ENCODE measurements around the gene TCF4.

TCF4 gene

DNA sequence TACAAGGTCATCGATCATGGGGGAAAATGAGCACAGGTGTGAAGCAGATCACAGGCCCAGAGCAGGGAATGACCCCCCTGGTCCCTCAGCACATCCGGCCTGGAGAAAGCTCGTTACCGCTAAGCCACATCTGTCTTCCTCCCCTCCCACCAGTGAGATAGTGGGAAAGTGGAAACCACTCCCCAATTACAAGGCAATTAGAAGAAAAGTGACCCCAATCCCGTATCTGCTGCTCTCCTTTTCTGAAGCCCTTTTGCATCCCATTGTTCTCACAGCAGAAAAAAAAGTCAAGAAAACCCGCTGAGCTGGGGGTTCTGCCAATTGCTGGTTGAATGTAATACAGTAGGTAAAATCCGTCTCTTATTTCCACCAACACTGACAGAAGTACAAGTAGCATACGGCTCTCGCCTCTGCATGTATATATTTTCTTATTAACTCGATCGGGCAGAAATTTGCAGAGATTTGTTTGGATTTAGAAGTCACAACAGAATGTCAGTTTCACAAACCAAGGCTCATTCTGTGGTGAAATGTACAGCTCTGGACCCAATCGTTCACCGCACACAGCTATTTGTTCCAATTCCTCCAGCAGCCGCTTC lies 287.0 kb downstream of the TCF4 start:
- no peak for DNase-seq (ENCODE audit: low read depth, low spot score)

DNA sequence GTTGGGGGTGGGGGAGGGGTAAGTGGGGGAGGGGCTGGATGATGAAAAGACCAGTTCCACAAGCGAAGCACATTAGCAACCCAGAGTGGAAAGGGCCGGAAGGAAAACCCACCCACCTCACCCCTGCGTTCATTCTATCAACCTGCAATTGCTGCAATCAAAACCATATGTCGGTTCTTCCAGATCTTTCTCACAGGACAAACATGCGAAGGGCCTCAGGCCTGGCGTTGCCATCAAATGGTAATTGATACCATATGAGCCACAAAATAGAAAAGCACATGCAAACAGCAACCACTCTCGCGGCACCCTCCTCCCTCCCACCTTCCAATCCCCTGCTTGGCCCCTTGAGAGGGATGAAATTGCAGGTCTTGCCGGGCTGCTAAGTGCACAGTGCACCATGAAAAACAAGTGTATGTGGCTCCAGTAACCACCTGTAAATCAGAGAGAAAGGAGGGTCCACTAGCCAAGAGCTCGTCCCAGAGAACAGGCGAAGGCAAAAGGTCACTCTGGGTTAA lies 287.5 kb downstream of the TCF4 start:
- peak; percentile 73 for DNase-seq (ENCODE audit: low read depth, low spot score)

GRCh38 chr18:55296778-55297177 lies 291.2 kb downstream of the TCF4 start:
- no peak for DNase-seq (ENCODE audit: low read depth, low spot score)

- DNase-seq (ENCODE audit: low read depth, low spot score), result no peak
These were observed 291.9 kb downstream of the TCF4 start for GRCh38 chr18:55296115-55296514.

DNA sequence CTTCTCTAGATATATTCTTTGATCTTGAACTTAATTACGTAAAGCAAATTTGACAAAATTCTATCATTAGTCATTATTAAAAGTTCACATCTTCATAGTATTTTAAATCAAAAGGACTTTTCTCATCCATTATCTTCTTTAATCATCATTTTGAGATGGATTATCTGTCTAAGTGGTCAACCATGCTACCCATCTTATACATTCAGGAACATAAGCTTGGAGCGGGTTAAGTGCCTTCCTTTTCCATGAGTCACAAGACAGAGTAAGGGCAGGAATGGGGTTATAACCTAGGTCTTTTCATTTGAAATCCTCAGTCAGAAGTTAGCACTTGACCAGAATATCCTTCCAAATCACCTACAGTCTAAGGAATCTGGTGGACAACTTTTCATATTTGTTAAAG lies 297.1 kb downstream of the TCF4 start:
- DNase-seq (ENCODE audit: low read depth, low spot score), result no peak

DNA sequence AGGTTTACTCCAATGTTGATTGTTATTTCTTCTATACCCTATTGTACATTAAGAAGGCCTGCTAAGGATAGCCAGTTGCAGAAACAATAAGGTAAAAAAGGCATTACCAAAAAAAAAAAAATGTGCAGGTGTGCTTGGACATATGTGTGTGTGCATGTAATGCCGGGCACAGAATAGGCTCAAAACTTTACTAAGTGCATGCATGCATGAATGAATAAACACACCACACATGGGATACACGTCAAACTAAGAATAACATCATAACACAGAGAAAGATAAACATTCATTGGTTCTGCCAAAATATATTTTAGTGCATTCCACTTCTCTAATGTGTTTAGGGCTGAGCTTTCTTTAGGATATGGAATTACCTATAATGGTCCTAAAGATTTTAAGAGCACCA lies 298.2 kb downstream of the TCF4 start:
- no peak for DNase-seq (ENCODE audit: low read depth, low spot score)

DNA sequence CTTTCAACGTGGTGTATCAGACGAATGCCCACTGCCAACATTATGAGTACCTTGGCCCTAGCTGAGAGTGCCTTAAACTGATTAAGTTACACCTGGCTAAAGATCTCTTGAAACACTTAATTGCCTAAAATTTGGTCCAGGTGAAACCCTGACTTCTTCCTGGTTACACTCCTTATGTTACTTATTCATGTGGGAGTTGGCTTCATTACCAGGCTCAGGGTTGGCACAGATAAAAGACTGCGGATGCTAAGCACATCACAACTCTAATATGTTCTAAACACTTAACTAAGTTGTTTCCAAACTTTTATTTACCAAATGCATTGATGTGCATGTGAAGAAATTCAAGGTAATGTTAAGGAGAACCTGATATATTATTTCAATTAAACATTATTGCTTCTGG lies 298.9 kb downstream of the TCF4 start:
- no peak for DNase-seq (ENCODE audit: low read depth, low spot score)

DNA sequence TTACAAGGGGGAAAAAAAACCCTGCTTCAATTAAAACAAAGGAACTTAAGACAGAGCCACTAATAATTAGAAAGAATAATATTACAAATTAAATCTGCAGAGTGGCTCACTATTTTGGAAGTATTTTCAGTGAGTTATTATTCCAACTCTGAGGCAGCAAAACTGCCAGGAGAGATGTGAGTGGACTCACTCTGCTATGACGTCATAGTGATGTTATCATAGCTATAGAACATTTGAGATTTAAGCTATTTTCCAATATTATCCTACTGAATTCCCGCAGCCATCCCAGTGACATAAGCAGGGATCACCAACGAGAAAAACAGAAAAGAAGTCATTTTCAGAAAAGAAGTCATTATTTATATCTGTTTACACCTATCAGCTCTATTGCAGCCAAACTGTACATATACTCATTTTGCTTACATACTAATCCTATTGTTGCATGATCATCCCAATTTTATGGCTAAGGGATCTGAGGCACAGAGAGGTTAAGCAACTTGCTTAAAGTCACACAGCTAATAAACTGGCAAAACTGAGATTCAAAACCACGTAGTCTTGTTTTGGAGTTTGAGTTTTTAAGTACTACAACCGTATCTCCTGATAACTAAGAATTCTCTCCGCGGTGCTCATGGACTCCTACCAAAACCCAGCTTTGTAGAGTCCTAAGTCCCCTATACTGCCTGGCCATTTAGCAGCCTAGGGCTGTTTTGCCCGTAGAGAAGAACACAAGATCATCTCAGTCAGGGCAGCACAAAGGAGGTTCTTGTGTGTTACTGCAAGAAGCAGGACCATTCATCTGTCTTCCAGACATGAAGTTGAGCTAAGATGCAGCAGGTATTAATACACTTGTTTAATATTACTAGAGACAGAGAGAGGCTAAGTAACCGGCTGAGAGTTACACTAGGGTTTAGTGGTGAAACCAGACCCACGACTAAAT lies 299.8 kb downstream of the TCF4 start:
- no peak for DNase-seq (ENCODE audit: low read depth, low spot score)

- no peak for DNase-seq (ENCODE audit: low read depth, low spot score)
These were observed 300.7 kb downstream of the TCF4 start for GRCh38 chr18:55287149-55287806.

DNA sequence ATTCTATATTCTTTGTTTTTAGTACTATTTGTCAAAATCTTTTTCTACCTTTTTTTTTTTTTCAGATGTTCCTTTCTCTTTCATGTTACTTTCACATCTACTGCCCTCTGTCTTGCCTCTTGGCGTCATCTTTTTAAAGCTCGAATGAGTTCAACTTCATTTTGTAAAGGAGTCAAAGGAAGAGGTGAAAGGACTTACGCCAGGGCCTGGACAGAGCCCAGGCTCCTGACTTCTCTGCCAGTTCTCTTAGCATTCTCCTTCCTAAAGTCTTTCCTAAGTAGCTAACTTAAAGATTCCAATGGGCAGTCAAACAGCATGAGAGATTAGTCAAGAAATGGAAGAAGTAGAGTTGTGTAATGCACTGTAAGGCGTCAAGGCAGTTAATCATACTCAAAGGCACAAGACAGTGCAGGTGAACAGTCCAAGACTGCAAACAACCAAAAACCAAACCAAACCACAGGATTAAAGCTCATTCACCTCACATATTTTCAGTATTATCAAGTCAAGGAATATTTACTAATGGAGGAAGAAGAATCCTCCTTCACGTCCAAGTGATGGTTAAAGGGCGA lies 301.7 kb downstream of the TCF4 start:
- DNase-seq (ENCODE audit: low read depth, low spot score), result no peak

DNA sequence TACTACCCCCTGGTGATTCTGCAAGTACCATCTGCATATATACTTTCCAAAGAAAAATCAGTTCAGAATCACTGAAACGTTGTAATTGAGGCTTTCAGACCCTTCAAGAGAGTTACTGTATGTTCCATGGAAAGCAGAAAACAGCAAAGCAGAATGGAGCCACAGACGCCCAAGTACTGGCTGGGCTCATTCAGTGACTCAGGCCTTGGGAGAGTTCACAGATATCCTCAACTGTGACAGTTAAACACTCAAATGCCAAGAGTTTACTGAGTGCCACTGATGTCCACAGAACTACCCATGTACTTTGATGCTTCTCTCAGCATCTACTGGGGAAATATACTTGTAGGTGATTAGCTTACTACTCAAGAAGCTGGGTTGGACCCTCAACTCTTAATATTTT lies 303.4 kb downstream of the TCF4 start:
- no peak for DNase-seq (ENCODE audit: low read depth, low spot score)

GRCh38 chr18:55283309-55283708 lies 304.7 kb downstream of the TCF4 start:
- DNase-seq (ENCODE audit: low read depth, low spot score), result no peak

DNA sequence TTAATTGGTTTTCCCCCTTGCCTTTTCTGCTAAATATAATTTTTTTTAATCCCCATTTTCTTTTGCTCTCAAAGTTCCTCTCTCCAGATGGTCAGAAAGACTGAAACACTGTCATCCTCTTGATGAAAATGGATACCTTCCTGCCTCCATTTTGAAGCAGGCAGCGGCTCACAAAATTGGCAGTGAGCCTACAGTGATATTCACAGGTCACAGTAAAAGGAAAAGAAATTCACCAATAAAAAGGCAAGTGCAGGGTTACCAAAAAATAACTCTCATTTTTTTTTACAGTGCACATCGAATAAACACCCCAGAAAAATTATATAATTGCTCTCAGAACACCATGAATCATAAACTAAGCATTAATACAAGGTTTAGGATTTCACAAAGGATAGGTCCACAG lies 307.5 kb downstream of the TCF4 start:
- no peak for DNase-seq (ENCODE audit: low read depth, low spot score)

GRCh38 chr18:55275039-55275901 lies 312.7 kb downstream of the TCF4 start:
- no peak for DNase-seq (ENCODE audit: low read depth, low spot score)

GRCh38 chr18:55272510-55273243 lies 315.3 kb downstream of the TCF4 start:
- no peak for DNase-seq (ENCODE audit: low read depth, low spot score)

DNA sequence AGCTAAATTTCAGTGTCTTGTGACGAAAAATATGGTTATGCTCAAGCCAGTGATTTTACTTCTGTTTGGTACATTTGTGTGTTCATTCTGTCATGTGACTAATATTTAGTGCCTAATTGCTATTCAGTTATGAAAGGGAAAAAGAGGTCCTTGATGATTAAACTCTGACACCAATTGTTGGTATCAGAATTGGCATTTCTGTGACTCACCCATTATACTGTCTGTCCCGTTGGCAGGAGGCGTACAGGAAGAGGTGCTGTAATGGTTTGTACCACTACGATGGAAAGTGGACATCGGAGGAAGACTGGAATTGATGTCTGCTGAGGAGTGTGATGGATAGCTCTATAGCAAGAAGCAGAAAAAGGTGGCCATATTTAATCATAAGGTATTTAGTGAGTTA lies 318.4 kb downstream of the TCF4 start:
- no peak for DNase-seq (ENCODE audit: low read depth, low spot score)

- DNase-seq (ENCODE audit: low read depth, low spot score), result no peak
These were observed 319.2 kb downstream of the TCF4 start for GRCh38 chr18:55268628-55269275.

DNA sequence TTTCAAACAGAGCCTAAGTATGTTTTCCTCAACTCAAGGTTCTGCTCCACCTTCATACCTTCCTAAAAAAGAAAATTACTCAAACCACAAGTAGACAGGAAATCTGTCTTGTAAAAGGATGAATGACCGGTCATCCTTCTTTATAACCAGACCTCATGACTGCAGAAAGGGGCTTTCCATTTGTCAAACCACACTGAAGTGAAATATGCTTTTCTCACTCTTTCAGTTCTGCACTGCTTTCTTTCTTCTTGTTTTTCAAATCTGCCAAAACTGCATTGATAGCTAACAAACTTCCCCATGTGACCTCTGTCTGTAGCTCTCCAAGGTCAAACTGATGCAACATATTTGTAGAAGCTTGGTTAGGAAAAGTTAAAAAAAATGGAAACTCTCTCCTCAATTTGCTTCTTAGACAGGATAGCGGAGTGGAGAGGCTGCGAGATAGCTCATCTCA lies 319.8 kb downstream of the TCF4 start:
- no peak for DNase-seq (ENCODE audit: low read depth, low spot score)

DNA sequence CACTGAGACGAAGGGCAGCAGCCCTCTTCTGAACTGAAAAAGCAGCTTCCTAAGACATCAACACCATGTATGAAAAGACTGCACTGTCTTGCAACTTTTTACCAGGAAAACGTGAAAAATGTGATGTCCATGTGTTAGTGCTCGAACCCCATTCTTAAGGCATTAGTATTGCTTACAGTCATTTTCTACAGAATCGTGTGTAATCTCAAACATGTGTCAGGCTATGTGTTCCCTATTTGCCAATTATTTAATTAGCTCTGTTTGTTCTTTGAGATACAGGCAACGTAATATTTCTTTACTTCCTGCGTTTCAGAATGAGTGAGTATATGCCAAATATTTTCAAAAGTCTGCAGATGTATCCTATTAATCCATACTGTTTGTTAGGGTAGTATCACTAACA lies 321.0 kb downstream of the TCF4 start:
- DNase-seq (ENCODE audit: low read depth, low spot score), result no peak

DNA sequence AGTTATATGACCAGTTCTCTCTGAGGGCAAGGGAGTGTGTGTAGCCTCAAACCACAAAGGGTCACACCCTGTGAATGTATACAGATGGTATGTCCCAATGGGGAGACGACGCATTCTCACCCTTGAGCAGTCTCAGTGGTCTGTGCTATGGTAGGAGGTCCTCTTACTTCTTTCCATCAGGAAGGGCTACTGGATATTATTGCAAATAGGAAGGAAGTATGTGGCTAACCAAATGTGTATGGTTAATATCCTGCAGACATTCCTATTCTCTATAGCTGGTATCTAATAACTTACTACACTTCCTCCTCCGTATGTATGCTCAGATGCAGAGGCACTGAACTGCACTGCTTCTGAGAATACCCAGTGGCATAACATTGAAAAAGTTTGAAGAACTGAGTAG lies 322.0 kb downstream of the TCF4 start:
- no peak for DNase-seq (ENCODE audit: low read depth, low spot score)

Data from brain pericyte (primary cell).